ENCODE results near the gene NFE2L3.
"Not testable (repeated sequence)": the region's sequence is repeated elsewhere in the genome, so short reads cannot be mapped to it uniquely, and the experiment has no call there.

NFE2L3 gene

GRCh38 chr7:26193432-26194207, 41.6 kb downstream of the NFE2L3 start:
- DNase-seq: no peak
- intact Hi-C loops (cut with DNase I): loop anchor here (10.0 kb wide), 1 partner anchor 109 kb away; no protein-coding TSS in a partner anchor

GRCh38 chr7:26194764-26195163, 42.8 kb downstream of the NFE2L3 start:
- not testable (repeated sequence) for DNase-seq
- intact Hi-C loops (cut with DNase I): loop anchor here (10.0 kb wide), 1 partner anchor 110 kb away; no protein-coding TSS in a partner anchor

- intact Hi-C loops (cut with DNase I): loop anchor here (10.0 kb wide), 1 partner anchor 110 kb away; no protein-coding TSS in a partner anchor
- no peak for DNase-seq
Observed at GRCh38 chr7:26195182-26195581, 43.2 kb downstream of the NFE2L3 start.

GRCh38 chr7:26195867-26196657, 44.1 kb downstream of the NFE2L3 start:
- intact Hi-C loops (cut with DNase I): loop anchor here (10.0 kb wide), 1 partner anchor 111 kb away; no protein-coding TSS in a partner anchor
- DNase-seq: no peak

GRCh38 chr7:26197153-26198115, 45.4 kb downstream of the NFE2L3 start:
- no peak for DNase-seq
- intact Hi-C loops (cut with DNase I): loop anchor here (10.0 kb wide), 1 partner anchor 113 kb away; no protein-coding TSS in a partner anchor

GRCh38 chr7:26198133-26198780, 46.3 kb downstream of the NFE2L3 start:
- intact Hi-C loops (cut with DNase I): loop anchor here (10.0 kb wide), 1 partner anchor 113 kb away; no protein-coding TSS in a partner anchor
- DNase-seq: no peak

GRCh38 chr7:26198781-26199169, 46.8 kb downstream of the NFE2L3 start:
- no peak for DNase-seq
- intact Hi-C loops (cut with DNase I): loop anchor here (10.0 kb wide), 1 partner anchor 114 kb away; no protein-coding TSS in a partner anchor

GRCh38 chr7:26199301-26200037, 47.5 kb downstream of the NFE2L3 start:
- intact Hi-C loops (cut with DNase I): loop anchor here (5.0 to 10.0 kb wide), 2 partner anchors 93 to 115 kb away; partner anchors contain the start of gene SNX10
- DNase-seq: peak in 41 of 42 donors; percentile 46 to 87 (median 73)

- peak; percentile 47 to 90 (median 78) for DNase-seq
- intact Hi-C loops (cut with DNase I): loop anchor here (5.0 kb wide), 1 partner anchor 92 kb away; the partner anchor contains the start of gene SNX10
Observed at GRCh38 chr7:26200038-26200443, 48.0 kb downstream of the NFE2L3 start.

- peak; percentile 93 to 99 (median 97) for DNase-seq
- intact Hi-C loops (cut with DNase I): loop anchor here (5.0 kb wide), 1 partner anchor 92 kb away; the partner anchor contains the start of gene SNX10
Observed at GRCh38 chr7:26200444-26201246, 48.6 kb downstream of the NFE2L3 start, which contains the start of gene HNRNPA2B1. Gene HNRNPA2B1 (minus strand): TSS chr7:26200746. CDS start chr7:26200577, 169 bp downstream.

GRCh38 chr7:26201247-26202018, 49.4 kb downstream of the NFE2L3 start, which contains the start of gene CBX3:
Gene CBX3 (plus strand): TSS chr7:26201745. CDS start chr7:26202999, 1,254 bp downstream.
- peak; percentile 56 to 93 (median 82) for DNase-seq
- intact Hi-C loops (cut with DNase I): loop anchor here (5.0 kb wide), 1 partner anchor 91 kb away; the partner anchor contains the start of gene SNX10

- peak in 38 of 42 donors; percentile 31 to 81 (median 58) for DNase-seq
Observed at GRCh38 chr7:26202019-26202990, 50.3 kb downstream of the NFE2L3 start.

GRCh38 chr7:26203016-26203415, 51.0 kb downstream of the NFE2L3 start:
- intact Hi-C loops (cut with DNase I): loop anchor here (5.0 kb wide), 1 partner anchor 89 kb away; the partner anchor contains the start of gene SNX10
- DNase-seq: no peak

More at GRCh38 chr7:26202019-26202990, 50.3 kb downstream of the NFE2L3 start:
- intact Hi-C loops (cut with DNase I): loop anchor here (5.0 kb wide), 1 partner anchor 90 kb away; the partner anchor contains the start of gene SNX10

GRCh38 chr7:26208040-26208439, 56.0 kb downstream of the NFE2L3 start:
- intact Hi-C loops (cut with DNase I): no loop called here
- peak in 13 of 42 donors; percentile 8 to 59 (median 30) for DNase-seq
